HL-60 (cell line): Measurements from ENCODE around the gene TEKT3.

Source experiments
- DNase-seq, 2 experiments: peaks; one replicate each; pipeline ENCODE4 v3.0.0-alpha.2; 2010 to 2020; ENCODE audit warnings: low read depth in 1 of 2, low spot score in 1 of 2
- H3K27ac ChIP-seq: fragments of 250-450 bp; sonication (Bioruptor Pico); replicated peaks from 2 replicates; pipeline ENCODE4 v1.5.1; 2020; ENCODE audit warnings: mild to moderate bottlenecking, moderate library complexity
- H3K27me3 ChIP-seq: fragments of 250-450 bp; sonication (Bioruptor Pico); 2 replicates; pipeline ENCODE4 v1.5.1; 2021; ENCODE audit warnings: mild to moderate bottlenecking, moderate library complexity; ENCODE audit not compliant: insufficient read depth, poor library complexity, severe bottlenecking
- H3K4me3 ChIP-seq: replicated peaks from 2 replicates; pipeline ENCODE4 v1.5.1; 2011; ENCODE audit warnings: mild to moderate bottlenecking, control low read depth, low read length; ENCODE audit not compliant: insufficient read depth
- GABPA ChIP-seq: IDR thresholded peaks from 2 replicates; pipeline ENCODE4 v1.6.1; 2012; ENCODE audit warnings: low read depth
- POLR2AphosphoS5 ChIP-seq: IDR thresholded peaks from 2 replicates; pipeline ENCODE4 v1.6.1; 2012; ENCODE audit warnings: low read depth
- REST ChIP-seq: IDR thresholded peaks from 2 replicates; pipeline ENCODE4 v1.6.1; 2012; ENCODE audit warnings: low read depth; ENCODE audit not compliant: insufficient replicate concordance
- SPI1 ChIP-seq: IDR thresholded peaks from 2 replicates; pipeline ENCODE4 v1.6.1; 2012; ENCODE audit warnings: low read depth, mild to moderate bottlenecking, borderline replicate concordance
- TF ChIP-seq, protein P1 (sequence below): IDR thresholded peaks from one replicate; pipeline ENCODE4 v1.5.1; 2011; ENCODE audit warnings: low read length, control low read depth, inconsistent platforms; ENCODE audit not compliant: insufficient read depth

TEKT3 gene

DNA sequence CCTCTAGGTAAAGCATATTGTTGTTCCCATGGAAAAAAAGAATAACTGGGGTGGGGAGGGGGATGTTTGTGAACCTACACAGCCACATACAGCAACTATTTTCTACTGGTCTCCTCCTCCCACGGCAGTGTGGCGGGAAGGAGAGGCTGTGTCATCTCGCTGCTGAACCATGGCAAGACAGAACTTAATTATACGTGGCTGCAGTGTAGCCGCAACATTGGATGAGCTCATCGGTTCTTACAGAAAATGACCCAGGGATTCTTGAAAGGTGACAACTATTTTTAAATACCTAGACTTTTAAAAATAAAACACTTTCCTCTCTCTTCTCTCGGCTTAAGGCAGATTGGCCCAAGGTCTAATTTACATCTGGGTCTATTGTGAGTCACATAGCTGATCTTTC lies 19.8 kb upstream of the TEKT3 start:
- Histone ChIP-seq H3K27ac (no peak overlapping the region), H3K27me3 (no peaks in the 10 kb centered on the region), H3K4me3 (no peak overlapping the region)
- no peak for DNase-seq
- TF ChIP-seq, protein P1, sequence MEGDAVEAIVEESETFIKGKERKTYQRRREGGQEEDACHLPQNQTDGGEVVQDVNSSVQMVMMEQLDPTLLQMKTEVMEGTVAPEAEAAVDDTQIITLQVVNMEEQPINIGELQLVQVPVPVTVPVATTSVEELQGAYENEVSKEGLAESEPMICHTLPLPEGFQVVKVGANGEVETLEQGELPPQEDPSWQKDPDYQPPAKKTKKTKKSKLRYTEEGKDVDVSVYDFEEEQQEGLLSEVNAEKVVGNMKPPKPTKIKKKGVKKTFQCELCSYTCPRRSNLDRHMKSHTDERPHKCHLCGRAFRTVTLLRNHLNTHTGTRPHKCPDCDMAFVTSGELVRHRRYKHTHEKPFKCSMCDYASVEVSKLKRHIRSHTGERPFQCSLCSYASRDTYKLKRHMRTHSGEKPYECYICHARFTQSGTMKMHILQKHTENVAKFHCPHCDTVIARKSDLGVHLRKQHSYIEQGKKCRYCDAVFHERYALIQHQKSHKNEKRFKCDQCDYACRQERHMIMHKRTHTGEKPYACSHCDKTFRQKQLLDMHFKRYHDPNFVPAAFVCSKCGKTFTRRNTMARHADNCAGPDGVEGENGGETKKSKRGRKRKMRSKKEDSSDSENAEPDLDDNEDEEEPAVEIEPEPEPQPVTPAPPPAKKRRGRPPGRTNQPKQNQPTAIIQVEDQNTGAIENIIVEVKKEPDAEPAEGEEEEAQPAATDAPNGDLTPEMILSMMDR = no peak
- TF ChIP-seq GABPA (no peak), SPI1 (no peak), POLR2AphosphoS5 (no peak)

GRCh38 chr17:15354256-15354655 lies 12.9 kb upstream of the TEKT3 start:
- H3K27ac ChIP-seq = no peak overlapping the region
- no peak for TF ChIP-seq SPI1
- no peak for TF ChIP-seq POLR2AphosphoS5
- no peak for TF ChIP-seq GABPA
- TF ChIP-seq, protein P1 = no peak
- TF ChIP-seq REST = no peak
- DNase-seq = no peak
- no peaks in the 10 kb centered on the region for H3K27me3 ChIP-seq
- no peak overlapping the region for H3K4me3 ChIP-seq

GRCh38 chr17:15351925-15352324 lies 10.5 kb upstream of the TEKT3 start:
- no peak overlapping the region for H3K27ac ChIP-seq
- no peak overlapping the region for H3K4me3 ChIP-seq
- no peak for DNase-seq
- no peak for TF ChIP-seq GABPA
- TF ChIP-seq POLR2AphosphoS5 = no peak
- no peak for TF ChIP-seq REST
- TF ChIP-seq SPI1 = no peak
- TF ChIP-seq, protein P1 = no peak
- H3K27me3 ChIP-seq = no peaks in the 10 kb centered on the region

DNA sequence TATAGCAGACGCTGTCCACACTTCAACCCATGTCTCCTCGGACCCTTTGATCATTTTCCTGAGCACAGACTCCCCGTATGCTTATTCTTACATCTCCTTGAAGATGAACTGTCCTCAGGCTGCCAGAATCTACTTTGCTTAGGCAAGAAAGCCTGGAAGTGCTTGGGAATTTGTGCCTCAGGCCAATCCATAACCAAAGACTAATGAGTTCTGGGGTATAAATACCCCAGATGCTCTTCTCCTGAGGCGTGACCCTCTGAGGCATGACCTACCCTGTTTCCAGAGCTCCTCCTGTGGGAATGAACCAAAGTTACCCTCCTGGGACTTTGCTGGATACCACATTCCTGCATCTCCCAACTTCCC lies 10.1 kb upstream of the TEKT3 start:
- DNase-seq = no peak
- Histone ChIP-seq H3K27ac (no peak overlapping the region), H3K4me3 (no peak overlapping the region), H3K27me3 (no peaks in the 10 kb centered on the region)
- no peak for TF ChIP-seq GABPA
- no peak for TF ChIP-seq SPI1
- TF ChIP-seq, protein P1 = no peak
- TF ChIP-seq POLR2AphosphoS5 = no peak
- TF ChIP-seq REST = no peak
